Measurements from ENCODE around the gene SOCS7.

SOCS7 gene

GRCh38 chr17:38353668-38354067, 2.0 kb downstream of the SOCS7 start:
- DNase-seq (ENCODE audit: insufficient read length) = no peak
- TF ChIP-seq POLR2AphosphoS5 (IDR thresholded peaks at IDR 0.05; ENCODE audit: low read depth, low read length) (no peak), POLR2A (IDR thresholded peaks at IDR 0.05; ENCODE audit: low read depth, low read length) (no peak), TAF1 (IDR thresholded peaks at IDR 0.05; ENCODE audit: borderline replicate concordance, low read depth, low read length) (no peak)
- no peak for FAIRE-seq

- no peak for FAIRE-seq
- DNase-seq (ENCODE audit: insufficient read length) = no peak
- TF ChIP-seq POLR2AphosphoS5 (IDR thresholded peaks at IDR 0.05; ENCODE audit: low read depth, low read length) (no peak), POLR2A (IDR thresholded peaks at IDR 0.05; ENCODE audit: low read depth, low read length) (no peak), TAF1 (IDR thresholded peaks at IDR 0.05; ENCODE audit: borderline replicate concordance, low read depth, low read length) (no peak)
Measured at GRCh38 chr17:38354466-38354865, 2.8 kb downstream of the SOCS7 start.

DNA sequence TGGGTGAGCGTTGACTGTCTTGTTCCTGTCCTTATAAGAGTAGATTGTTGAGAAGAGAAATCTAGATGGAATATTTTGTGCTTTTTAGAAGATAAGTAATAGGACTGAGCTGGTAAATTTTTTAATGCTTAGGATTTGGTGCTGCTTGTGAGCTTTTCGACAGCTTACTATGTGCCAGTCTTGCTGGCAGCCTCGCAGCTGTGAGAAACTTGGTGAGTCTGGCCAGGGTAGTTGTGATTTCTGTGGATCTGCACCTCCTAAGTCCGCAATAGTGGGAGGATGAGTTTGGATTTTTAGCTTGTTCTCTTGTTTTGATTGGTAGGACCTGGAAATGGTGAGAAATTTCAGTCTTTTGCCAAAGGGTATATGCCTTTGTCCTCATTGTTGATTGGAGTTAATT, 3.6 kb downstream of the SOCS7 start:
- DNase-seq (ENCODE audit: insufficient read length) = no peak
- TF ChIP-seq POLR2AphosphoS5 (IDR thresholded peaks at IDR 0.05; ENCODE audit: low read depth, low read length) (no peak), TAF1 (IDR thresholded peaks at IDR 0.05; ENCODE audit: borderline replicate concordance, low read depth, low read length) (no peak), POLR2A (IDR thresholded peaks at IDR 0.05; ENCODE audit: low read depth, low read length) (no peak)
- FAIRE-seq = no peak

DNA sequence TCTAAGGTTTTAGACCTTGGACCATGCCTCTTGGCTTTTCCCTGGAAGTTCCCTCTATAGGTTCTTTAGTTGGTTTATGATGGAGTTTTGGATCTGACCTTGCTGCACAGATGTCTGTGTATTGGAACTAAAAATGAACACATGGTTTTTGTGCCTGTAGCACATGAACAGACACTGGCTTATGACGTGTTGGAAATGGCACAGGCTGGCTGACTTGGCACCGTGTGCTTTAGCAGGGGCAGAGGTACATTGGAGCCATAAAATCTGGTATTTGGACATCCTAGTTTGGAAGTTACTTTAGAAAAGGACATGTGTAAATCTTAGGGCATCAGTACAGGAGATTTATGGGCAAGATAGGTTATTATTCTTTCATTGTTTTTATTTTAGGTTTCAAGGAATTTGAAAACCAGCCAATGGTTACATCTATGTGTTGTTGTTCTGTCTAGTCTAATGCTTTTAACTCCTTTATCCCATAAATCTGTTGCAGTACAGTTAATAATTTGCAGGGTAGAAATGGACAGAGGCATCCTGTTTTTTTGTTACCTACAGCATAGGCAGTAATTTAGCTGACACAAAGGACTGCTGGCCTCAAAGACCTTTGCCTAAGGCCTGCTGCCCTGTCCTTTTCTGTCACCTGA, 6.0 kb downstream of the SOCS7 start:
- no peak for TF ChIP-seq TAF1 (IDR thresholded peaks at IDR 0.05; ENCODE audit: borderline replicate concordance, low read depth, low read length)
- no peak for TF ChIP-seq POLR2A (IDR thresholded peaks at IDR 0.05; ENCODE audit: low read depth, low read length)
- no peak for TF ChIP-seq POLR2AphosphoS5 (IDR thresholded peaks at IDR 0.05; ENCODE audit: low read depth, low read length)
- no peak for DNase-seq (ENCODE audit: insufficient read length)
- no peak for FAIRE-seq

- DNase-seq (ENCODE audit: insufficient read length) = no peak
- no peak for FAIRE-seq
- no peak for TF ChIP-seq POLR2AphosphoS5 (IDR thresholded peaks at IDR 0.05; ENCODE audit: low read depth, low read length)
- no peak for TF ChIP-seq TAF1 (IDR thresholded peaks at IDR 0.05; ENCODE audit: borderline replicate concordance, low read depth, low read length)
- TF ChIP-seq POLR2A (IDR thresholded peaks at IDR 0.05; ENCODE audit: low read depth, low read length) = no peak
Measured at GRCh38 chr17:38358586-38359513, 7.2 kb downstream of the SOCS7 start.

GRCh38 chr17:38361694-38362465, 10.2 kb downstream of the SOCS7 start:
- DNase-seq (ENCODE audit: insufficient read length) = no peak
- FAIRE-seq = no peak
- no peak for TF ChIP-seq TAF1 (IDR thresholded peaks at IDR 0.05; ENCODE audit: borderline replicate concordance, low read depth, low read length)
- TF ChIP-seq POLR2A (IDR thresholded peaks at IDR 0.05; ENCODE audit: low read depth, low read length) = no peak
- no peak for TF ChIP-seq POLR2AphosphoS5 (IDR thresholded peaks at IDR 0.05; ENCODE audit: low read depth, low read length)

DNA sequence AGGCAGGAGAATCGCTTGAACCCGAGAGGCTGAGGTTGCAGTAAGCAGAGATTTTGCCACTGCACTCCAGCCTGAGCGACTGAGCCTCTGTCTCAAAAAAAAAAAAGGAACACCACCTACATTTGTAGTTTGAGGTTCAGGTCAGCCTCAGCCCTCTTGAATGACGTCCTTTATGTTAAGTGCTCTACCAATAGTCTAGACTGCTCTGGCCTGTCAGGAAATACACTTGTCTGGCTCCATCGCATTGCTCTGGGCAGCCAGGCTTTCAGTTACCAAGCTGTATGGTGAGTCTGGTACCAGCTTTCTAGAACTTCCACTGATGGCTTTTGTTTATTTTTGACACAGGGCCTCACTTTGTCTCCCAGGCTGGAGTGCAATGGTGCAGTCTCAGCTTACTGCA, 11.4 kb downstream of the SOCS7 start:
- FAIRE-seq = no peak
- no peak for DNase-seq (ENCODE audit: insufficient read length)
- no peak for TF ChIP-seq TAF1 (IDR thresholded peaks at IDR 0.05; ENCODE audit: borderline replicate concordance, low read depth, low read length)
- TF ChIP-seq POLR2A (IDR thresholded peaks at IDR 0.05; ENCODE audit: low read depth, low read length) = no peak
- TF ChIP-seq POLR2AphosphoS5 (IDR thresholded peaks at IDR 0.05; ENCODE audit: low read depth, low read length) = no peak

GRCh38 chr17:38364741-38365140, 13.1 kb downstream of the SOCS7 start:
- TF ChIP-seq POLR2A (IDR thresholded peaks at IDR 0.05; ENCODE audit: low read depth, low read length) (no peak), POLR2AphosphoS5 (IDR thresholded peaks at IDR 0.05; ENCODE audit: low read depth, low read length) (no peak), TAF1 (IDR thresholded peaks at IDR 0.05; ENCODE audit: borderline replicate concordance, low read depth, low read length) (no peak)
- DNase-seq (ENCODE audit: insufficient read length) = no peak
- no peak for FAIRE-seq

DNA sequence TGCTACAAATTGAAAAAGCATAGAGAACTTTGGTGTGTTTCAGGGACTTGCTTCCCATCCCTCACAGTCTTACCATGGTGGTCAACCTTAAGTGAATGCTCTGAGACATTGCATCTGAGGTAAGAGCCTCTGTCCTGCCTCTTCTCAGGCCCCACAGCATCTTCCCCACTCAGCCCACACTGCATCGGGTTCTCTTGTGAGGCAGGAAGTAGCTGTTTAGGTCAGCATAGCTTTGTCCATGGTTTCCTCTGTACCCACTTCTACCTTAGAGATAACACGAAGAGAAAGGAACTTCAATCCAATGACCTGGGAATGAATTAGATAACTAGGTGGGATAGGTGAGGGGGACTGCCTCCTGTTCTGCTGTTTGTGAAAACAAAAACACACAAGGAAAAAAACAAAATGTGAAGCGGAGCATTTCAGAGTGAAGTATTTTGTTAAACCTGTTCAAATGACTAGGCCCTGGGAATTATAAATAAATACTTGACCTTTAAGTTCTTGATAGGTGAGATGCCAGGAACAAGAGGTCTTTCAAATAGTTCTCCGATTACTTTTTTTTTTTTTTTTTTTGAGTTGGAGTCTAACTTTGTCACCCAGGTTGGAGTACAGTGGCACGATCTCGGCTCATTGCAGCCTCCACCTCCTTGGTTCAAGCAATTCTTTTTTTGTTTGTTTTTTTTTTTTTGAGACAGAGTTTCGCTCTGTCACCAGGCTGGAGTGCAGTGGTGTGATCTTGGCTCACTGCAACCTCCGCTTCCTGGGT, 17.7 kb downstream of the SOCS7 start:
- no peak for DNase-seq (ENCODE audit: insufficient read length)
- TF ChIP-seq TAF1 (IDR thresholded peaks at IDR 0.05; ENCODE audit: borderline replicate concordance, low read depth, low read length) (no peak), POLR2A (IDR thresholded peaks at IDR 0.05; ENCODE audit: low read depth, low read length) (no peak), POLR2AphosphoS5 (IDR thresholded peaks at IDR 0.05; ENCODE audit: low read depth, low read length) (no peak)
- FAIRE-seq = no peak

GRCh38 chr17:38379448-38379847, 27.8 kb downstream of the SOCS7 start:
- FAIRE-seq = no peak

More at GRCh38 chr17:38379448-38379847, 27.8 kb downstream of the SOCS7 start:
- TF ChIP-seq TAF1 (IDR thresholded peaks at IDR 0.05; ENCODE audit: borderline replicate concordance, low read depth, low read length) = no peak
- TF ChIP-seq POLR2A (IDR thresholded peaks at IDR 0.05; ENCODE audit: low read depth, low read length) = no peak
- no peak for TF ChIP-seq POLR2AphosphoS5 (IDR thresholded peaks at IDR 0.05; ENCODE audit: low read depth, low read length)
- no peak for DNase-seq (ENCODE audit: insufficient read length)
